Measurements from ENCODE around the gene MTRR.
A peak's percentile ranks its signal among the peaks of the same experiment; 100 is the strongest.

MTRR gene

DNA sequence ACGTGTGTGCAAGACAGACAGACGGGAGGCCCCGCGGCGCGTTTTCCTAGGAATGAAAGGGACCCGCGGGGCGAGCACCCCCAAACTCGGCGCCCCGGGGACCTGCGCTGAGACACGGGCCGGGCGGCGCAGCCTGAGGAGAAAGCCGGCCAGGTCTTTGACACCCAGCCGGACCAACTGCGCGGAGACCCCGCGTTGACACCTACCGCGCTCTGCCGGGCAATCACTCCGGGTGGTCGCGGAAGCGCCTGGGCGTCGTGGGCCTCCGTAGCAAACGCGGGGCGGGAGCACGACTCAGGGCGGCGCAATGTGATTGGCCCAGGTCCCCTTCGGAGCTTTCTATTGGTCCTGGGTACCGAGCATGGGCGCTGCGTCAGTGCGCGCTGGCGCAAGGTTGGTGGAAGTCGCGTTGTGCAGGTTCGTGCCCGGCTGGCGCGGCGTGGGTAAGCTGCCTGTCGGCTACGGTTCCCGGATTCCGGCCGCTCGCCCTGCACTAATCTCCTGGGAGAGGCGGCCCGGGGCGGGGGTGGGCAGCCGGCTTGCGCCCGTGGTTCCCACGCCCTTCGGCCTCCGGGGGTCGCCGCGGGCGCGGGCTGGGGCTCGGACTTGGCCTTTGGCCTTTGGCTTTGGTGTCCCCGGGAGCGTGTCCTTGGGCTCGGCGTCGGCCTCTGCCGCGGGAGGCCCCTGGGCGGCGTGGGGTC, at the start of gene MTRR, which contains the start of gene FASTKD3:
Gene MTRR (plus strand): TSS at position 376 of the 701 bp plus-strand sequence. CDS start 1,647 bp downstream, outside the sequence.
Gene FASTKD3 (minus strand): TSS at position 259 of the 701 bp plus-strand sequence. CDS start 948 bp downstream, outside the sequence.
- TF ChIP-seq, protein P1, sequence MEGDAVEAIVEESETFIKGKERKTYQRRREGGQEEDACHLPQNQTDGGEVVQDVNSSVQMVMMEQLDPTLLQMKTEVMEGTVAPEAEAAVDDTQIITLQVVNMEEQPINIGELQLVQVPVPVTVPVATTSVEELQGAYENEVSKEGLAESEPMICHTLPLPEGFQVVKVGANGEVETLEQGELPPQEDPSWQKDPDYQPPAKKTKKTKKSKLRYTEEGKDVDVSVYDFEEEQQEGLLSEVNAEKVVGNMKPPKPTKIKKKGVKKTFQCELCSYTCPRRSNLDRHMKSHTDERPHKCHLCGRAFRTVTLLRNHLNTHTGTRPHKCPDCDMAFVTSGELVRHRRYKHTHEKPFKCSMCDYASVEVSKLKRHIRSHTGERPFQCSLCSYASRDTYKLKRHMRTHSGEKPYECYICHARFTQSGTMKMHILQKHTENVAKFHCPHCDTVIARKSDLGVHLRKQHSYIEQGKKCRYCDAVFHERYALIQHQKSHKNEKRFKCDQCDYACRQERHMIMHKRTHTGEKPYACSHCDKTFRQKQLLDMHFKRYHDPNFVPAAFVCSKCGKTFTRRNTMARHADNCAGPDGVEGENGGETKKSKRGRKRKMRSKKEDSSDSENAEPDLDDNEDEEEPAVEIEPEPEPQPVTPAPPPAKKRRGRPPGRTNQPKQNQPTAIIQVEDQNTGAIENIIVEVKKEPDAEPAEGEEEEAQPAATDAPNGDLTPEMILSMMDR (IDR thresholded peaks at IDR 0.05; ENCODE audit: low read depth, low read length, missing control alignments): no peak
- H3K4me3 ChIP-seq (replicated peaks; ENCODE audit: low read depth, low read length): peak within 1 kb of the TSS; percentile 90
- peak; percentile 76 for DNase-seq (ENCODE audit: extremely low read depth, low read depth)

DNA sequence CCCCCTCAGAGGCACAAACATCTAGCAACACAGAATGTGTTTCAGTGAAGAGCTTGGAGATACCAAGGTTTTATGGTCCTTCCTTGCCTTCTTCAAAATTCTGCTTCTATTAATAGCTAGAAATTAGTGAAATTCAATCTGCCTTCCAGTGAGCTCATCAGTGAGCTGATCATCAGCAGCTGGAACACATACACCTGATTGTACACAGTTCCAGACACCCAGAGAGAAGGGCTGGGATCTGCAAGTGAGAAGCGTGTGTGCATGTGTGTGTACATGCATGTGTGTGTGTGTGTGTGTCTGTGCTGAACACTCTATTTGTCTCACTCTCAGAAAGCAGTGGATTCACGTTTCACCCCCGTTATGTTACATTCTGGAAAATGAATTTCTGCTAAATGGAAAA, 46.5 kb upstream of the MTRR start:
- no peak for DNase-seq (ENCODE audit: extremely low read depth, low read depth)
- TF ChIP-seq, protein P1 (IDR thresholded peaks at IDR 0.05; ENCODE audit: low read depth, low read length, missing control alignments): no peak
- H3K4me3 ChIP-seq (replicated peaks; ENCODE audit: low read depth, low read length): no peak overlapping the region

DNA sequence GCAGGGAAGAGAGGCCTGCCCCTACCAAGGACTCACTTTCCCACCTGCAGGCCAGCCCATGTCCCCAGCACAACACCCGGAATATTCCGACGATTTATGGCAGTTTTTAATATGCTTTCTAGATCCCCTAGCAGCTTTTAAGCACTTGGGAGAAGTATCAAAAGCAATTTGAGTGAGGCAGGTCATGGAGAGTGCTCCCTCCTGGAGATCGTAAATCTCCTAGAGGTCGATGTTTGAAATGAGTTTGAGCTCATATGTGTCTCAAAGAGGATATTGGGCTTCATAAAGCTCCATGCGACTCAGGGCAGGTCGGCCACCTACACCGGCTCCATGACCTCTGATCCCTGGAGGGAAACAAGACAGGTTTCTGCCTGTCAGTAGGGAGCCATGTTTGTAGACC, 45.4 kb upstream of the MTRR start:
- H3K4me3 ChIP-seq (replicated peaks; ENCODE audit: low read depth, low read length): no peak overlapping the region
- DNase-seq (ENCODE audit: extremely low read depth, low read depth): no peak
- TF ChIP-seq, protein P1 (IDR thresholded peaks at IDR 0.05; ENCODE audit: low read depth, low read length, missing control alignments): no peak

DNA sequence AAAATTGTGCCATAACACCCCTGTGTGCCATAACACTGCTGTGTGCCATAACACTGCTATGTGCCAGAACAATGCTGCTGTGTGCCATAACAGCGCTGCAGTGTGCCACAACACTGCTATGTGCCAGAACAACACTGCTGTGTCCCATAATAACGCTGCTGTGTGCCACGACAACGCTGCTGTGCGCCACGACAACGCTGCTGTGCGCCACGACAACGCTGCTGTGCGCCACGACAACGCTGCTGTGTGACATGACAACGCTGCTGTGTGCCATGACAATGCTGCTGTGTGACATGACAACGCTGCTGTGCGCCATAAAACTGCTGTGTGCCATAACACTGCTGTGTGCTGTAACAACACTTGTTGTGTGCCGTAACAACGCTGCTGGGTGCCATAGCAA, 44.0 kb upstream of the MTRR start:
- TF ChIP-seq, protein P1 (IDR thresholded peaks at IDR 0.05; ENCODE audit: low read depth, low read length, missing control alignments): no peak

DNA sequence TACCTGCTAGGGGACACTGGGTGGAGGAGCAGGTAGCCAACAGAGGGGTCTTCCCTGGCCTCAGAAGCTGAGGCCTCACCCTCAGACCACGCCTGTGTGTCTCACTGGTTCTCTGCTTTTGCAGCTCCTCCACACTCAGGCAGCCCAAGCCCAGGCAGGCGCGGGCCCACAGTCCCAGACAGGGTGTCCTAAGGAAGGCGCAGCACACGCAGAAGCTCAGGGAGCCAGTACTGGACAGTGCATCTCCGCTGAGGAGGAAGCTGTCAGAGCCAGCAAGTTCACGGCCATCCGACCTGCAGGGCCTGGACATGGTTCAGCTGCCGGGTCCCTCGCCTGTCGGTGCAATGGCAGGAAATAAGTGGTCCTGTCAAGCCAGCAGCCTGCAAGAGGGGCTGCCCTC, 43.3 kb upstream of the MTRR start:
- H3K4me3 ChIP-seq (replicated peaks; ENCODE audit: low read depth, low read length): no peak overlapping the region
- DNase-seq (ENCODE audit: extremely low read depth, low read depth): no peak
- TF ChIP-seq, protein P1 (IDR thresholded peaks at IDR 0.05; ENCODE audit: low read depth, low read length, missing control alignments): no peak

More for the DNA sequence above, 44.0 kb upstream of the MTRR start:
- no peak overlapping the region for H3K4me3 ChIP-seq (replicated peaks; ENCODE audit: low read depth, low read length)
- no peak for DNase-seq (ENCODE audit: extremely low read depth, low read depth)

DNA sequence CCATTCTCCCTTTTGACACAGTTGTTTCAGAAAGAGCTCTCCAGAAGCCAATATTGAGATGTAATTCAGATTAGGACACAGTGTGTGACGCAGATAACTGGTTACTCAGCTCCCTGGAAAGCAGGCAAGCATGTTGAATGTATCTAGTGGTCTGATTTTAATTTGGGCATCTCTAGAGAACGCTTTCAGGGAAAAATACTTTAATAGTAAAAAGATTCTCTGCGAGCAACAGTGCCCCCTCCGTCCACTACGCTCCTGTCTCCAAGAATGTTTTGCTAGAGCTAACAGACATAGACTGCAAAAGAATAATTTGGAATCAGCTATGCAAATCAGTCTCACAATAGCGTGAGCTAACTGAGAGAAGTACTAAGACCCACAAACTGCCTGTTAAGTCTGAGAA, 41.3 kb upstream of the MTRR start:
- TF ChIP-seq, protein P1 (IDR thresholded peaks at IDR 0.05; ENCODE audit: low read depth, low read length, missing control alignments): peak; percentile 21
- no peak overlapping the region for H3K4me3 ChIP-seq (replicated peaks; ENCODE audit: low read depth, low read length)
- DNase-seq (ENCODE audit: extremely low read depth, low read depth): no peak
